DOHH2 (cell line): ENCODE data around the gene ELOVL2.

Experiments
- CTCF ChIP-seq: fragments of 200-600 bp; sonication (generic); IDR thresholded peaks from one replicate; pipeline ENCODE4 v1.5.1; 2014; ENCODE audit warnings: antibody characterized with exemption, mild to moderate bottlenecking, low read depth, low read length; ENCODE audit not compliant: poor library complexity, severe bottlenecking
- EZH2phosphoT487 ChIP-seq: fragments of 200-600 bp; sonication (generic); IDR thresholded peaks from 2 replicates; pipeline ENCODE4 v1.6.1; 2017; ENCODE audit warnings: borderline replicate concordance, mild to moderate bottlenecking, antibody characterized with exemption, low read length, moderate library complexity, mixed read lengths

GRCh38 chr6:11016452-11016851 is 27.7 kb downstream of the ELOVL2 start:
- TF ChIP-seq CTCF (no peak), EZH2phosphoT487 (no peak)
